ENCODE measurements around the gene HSD11B2.

Gene HSD11B2

DNA sequence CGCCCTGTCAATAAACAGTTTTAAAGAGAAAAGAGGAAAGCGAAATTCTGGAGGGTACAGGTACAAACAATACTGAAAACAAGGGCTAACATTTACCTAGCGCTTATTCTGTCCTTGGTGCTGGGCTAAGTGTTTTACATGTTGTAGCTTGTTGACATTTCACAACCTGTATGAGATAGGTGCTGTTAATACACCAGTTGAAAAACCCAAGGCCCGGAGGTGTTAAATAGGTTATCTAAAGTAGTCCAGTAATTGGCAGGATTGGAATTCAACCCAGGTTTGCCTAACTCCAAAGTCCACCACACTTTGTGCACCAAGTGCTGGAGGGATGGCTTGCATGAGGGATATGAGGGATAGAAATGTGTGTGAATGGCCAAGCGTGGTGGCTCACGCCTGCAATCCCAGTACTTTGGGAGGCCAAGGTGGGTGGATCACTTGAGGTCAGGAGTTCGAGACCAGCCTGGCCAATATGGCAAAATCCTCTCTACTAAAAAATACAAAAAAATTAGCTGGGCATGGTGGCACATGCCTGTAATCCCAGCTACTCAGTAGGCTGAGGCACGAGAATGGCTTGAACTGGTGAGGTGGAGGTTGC lies 47.1 kb downstream of the HSD11B2 start:
- no peak for DNase-seq (ENCODE audit: low read depth)

DNA sequence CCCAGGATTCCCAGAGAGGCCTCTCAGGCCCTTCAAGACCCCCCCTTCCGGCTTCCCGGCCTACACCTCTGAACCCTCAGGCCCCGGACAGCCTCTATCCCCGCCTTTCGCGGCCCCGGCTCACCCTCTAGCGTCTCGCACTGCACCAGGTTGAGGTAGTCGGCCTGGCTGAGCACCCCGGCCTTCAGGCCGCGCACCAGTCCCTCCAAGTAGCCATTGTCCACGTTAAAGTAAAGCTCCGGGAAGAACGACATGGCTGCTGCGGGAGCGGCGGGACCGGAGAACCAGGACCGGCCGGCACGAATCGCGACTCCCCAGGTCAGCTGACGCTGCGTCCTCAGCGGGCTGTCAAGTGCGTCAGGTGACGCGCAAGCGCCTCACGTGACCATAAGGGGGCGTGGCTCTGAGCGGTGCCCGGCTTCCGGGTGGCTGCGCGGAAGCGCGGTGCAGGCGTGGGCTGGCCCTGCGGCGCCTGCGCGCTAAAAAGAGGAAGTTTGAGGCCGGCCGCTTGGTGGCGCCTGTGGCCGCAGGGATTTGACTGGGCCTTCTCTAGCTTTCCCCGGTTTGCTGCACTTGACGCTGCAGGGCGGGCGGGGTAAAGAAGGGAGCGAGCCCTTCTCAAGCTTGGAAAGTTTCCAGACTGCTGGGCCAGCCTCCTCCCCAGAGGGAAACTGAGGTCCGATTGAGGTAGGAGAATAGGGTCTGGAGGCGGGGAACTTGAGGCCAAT lies 50.1 kb downstream of the HSD11B2 start, which contains the start of gene ATP6V0D1:
ATP6V0D1 (minus strand) TSS at position 325 of the 728 bp plus-strand sequence; CDS start at position 254, 71 bp downstream.
- peak; percentile 98 for DNase-seq (ENCODE audit: low read depth)

DNA sequence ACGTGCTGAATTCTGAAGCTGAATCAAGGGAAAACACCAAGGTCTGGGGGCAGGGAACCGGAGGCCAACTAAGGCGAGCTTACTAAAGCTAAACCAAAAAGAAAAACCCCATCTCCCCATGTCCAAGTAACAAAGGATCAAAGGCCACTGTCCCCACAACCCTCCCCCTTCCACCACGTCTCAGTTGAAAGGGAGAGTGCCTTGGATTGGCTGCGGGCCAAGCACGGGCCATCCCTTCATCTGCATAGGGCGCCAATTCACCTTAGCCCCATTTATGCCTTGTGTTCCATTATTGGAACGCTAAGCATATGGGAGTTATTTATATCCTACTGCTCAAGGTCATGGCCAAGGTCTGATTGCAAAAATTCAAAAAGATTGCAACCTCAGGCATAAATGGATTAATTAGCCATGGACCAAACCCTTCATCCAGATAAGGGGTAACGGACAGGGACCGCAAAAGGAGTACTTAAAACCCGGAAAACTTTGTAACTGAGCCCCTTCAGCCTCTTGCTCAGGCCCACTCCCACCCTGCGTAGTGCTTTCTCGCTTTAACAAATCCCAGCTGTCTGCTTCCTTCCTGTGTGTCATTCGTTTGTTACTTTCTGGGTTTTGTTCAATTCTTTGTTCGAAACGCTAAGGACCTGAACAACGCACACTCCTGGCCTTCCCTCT lies 50.8 kb downstream of the HSD11B2 start:
- DNase-seq (ENCODE audit: low read depth): peak; percentile 23

GRCh38 chr16:67482233-67482924 lies 51.5 kb downstream of the HSD11B2 start:
- no peak for DNase-seq (ENCODE audit: low read depth)

DNA sequence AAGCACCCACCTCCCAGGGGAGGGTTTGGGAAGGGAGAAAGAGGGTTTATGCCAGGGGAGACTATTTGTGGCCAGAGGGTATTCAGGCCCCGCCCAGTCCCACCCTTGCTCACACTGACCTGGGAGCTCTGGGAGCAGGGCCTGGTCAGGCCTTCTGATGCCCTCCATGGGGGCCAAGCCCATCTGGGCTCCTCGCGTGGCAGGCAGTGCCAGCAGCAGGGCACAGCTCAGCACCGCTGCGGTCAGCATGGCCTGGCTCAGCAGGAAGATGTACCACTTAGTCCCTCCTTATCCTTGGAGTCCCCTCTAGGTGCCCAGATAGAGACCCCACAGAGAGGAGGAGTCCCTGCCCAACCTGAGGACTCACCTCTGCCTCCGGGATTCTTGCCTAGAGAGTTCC lies 52.2 kb downstream of the HSD11B2 start, which contains the start of gene AGRP:
AGRP (minus strand) TSS at position 398 of the 400 bp plus-strand sequence; CDS start at position 249, 149 bp downstream.
- DNase-seq (ENCODE audit: low read depth): no peak

DNA sequence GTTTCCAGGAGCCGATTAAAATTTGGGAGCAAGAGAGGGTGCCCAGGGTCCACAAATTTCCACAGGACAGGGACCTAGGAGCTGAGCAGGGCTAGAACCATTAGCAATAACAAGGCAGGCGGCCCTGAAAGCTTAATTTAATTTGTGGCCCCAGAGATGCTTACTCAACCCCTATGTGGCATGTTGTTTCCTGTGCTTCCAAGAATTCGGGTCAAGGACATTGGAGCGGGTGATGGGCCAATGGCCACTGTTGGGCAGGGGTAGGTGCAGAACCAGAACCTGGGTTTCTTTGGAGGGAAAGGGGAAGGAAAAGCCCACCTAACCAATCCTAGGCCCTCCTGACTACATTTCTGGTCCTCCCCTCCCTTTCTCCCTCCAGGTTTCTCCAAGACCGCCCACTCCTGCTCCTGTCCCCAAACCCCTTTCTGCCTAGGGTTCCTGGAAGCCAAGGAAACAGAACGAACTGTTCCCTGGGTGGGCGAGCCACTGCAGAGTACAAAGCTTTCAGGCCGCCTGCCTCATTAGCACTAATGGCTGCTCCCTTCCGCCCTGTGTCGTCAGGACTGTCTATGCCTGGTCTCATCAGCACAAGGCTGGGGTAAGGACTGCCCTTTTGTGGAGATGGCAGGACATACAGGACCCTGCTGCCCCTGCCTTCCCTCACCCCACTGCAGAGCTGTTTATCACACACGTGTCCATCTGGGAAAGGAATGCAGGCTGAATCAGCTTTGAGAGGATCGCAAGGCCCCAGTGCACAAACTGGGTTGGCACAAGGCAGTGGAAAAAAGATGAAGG lies 53.0 kb downstream of the HSD11B2 start:
- no peak for DNase-seq (ENCODE audit: low read depth)

- no peak for DNase-seq (ENCODE audit: low read depth)
Observed at GRCh38 chr16:67486805-67487204, 55.9 kb downstream of the HSD11B2 start.
